Measurements from ENCODE around the gene NOTCH4. TPM values are rescaled to one million over a fixed set of nuclear protein-coding genes. Genes with fewer than 3 reads are reported as not detected.

The NOTCH4 gene
- total and polyA plus RNA-seq, 3 experiments from 2014 or later, result 0.71 to 1.4 (median 1.3) TPM

DNA sequence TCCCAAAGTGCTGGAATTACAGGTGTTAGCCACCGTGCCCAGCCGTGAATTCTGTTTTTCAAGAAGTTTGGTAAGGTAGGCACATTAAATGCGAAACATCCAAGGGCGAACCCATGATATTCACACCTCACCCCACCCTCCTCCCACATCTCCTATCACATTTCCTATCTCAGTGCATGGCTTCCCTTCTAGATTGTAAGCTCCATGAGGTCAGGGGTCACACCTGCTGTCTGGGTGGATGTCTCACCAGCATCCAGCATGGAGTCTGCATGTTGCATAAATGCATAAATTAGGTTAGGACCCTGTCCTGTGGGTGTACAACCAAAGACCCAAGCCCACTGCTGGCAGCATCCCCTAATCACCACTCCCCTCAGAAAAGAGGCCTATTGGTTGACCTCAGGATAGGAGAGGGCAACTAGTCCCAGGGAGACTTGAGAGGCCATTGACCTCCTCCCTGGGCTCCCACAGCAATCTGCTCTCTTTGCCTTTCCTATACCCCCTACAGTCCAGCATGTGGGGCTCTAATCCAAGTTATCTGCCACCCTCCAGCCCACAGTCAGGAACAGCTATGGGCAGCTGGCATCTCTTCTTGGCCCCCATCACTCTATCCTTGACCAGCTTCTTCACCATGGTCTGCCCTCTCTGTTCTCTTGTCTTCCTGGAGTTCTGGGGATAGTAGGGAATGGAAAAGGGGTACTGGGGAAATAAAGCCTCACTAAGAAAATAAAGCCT, 76.3 kb downstream of the NOTCH4 start:
- POLR2A ChIA-PET, result no interaction called here
- Mint-ChIP-seq H3K27ac (peak overlapping the region in 3 of 8 donors; percentile 5 to 90 (median 51)), H3K4me3 (peak overlapping the region in 3 of 7 donors; percentile 86 to 89 (median 86))

DNA sequence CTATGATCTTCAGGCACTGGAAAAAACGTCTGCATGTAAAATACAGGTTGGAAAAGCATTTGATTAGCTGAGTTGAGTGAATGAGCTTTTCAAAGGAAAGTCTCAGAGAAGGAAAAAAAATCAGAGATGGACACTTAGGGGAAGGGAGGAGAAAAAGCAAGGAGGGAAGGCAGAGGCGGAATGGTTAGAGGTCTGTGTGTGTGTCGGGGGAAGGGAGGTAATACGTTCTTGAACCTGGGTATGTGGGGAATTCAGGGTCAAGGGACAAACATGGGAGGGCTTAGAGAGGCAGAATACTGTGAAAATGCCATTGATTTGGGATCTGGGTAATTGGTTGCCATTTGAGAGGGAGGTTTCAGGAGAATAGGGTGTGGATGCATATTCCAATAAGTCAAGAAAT, 77.2 kb downstream of the NOTCH4 start:
- Mint-ChIP-seq H3K4me1 (peaks cover 23 to 38% (median 35%) of the 10 kb centered on the region in 3 donors), H3K9me3 (peaks cover 0 to 8% (median 0%) of the 10 kb centered on the region in 5 donors), H3K4me3 (no peak overlapping the region), H3K27ac (no peak overlapping the region), H3K36me3 (peaks cover 0 to 8% (median 0%) of the 10 kb centered on the region in 3 donors), H3K27me3 (peaks cover 29 to 51% of the 10 kb centered on the region in 2 donors)
- no peaks in the 10 kb centered on the region for H3K27me3 ChIP-seq (ENCODE audit: insufficient read depth, low read length, poor library complexity, severe bottlenecking)
- H3K4me3 ChIP-seq (ENCODE audit: low read length), result no peak overlapping the region
- H3K36me3 ChIP-seq (ENCODE audit: insufficient read depth, low read length), result no peaks in the 10 kb centered on the region
- POLR2A ChIA-PET, result no interaction called here
- H3K27ac ChIP-seq (ENCODE audit: low read depth, low read length), result no peak overlapping the region
- CTCF ChIA-PET, result no interaction called here
- no peak for DNase-seq
- H3K9me3 ChIP-seq (ENCODE audit: low read length), result no peaks in the 10 kb centered on the region
- H3K4me1 ChIP-seq (ENCODE audit: insufficient read depth, low read length), result no peaks in the 10 kb centered on the region

More for the DNA sequence above, 76.3 kb downstream of the NOTCH4 start:
- DNase-seq, result no peak
- peaks cover 26 to 43% (median 40%) of the 10 kb centered on the region in 3 donors for H3K4me1 Mint-ChIP-seq
- peaks cover 0 to 8% (median 0%) of the 10 kb centered on the region in 5 donors for H3K9me3 Mint-ChIP-seq
- H3K27ac ChIP-seq (ENCODE audit: low read depth, low read length), result no peak overlapping the region
- H3K4me3 ChIP-seq (ENCODE audit: low read length), result no peak overlapping the region
- H3K36me3 Mint-ChIP-seq, result peaks cover 0 to 8% (median 0%) of the 10 kb centered on the region in 3 donors
- peaks cover 29 to 47% of the 10 kb centered on the region in 2 donors for H3K27me3 Mint-ChIP-seq
- CTCF ChIA-PET, result interaction anchor here (0.6 to 2.0 kb wide), 5 partner anchors 9 to 600 kb away, joined by 3 to 9 read pairs (median 3); no protein-coding TSS in a partner anchor
- peaks cover 6% of the 10 kb centered on the region for H3K4me1 ChIP-seq (ENCODE audit: insufficient read depth, low read length)
- H3K27me3 ChIP-seq (ENCODE audit: insufficient read depth, low read length, poor library complexity, severe bottlenecking), result no peaks in the 10 kb centered on the region
- H3K9me3 ChIP-seq (ENCODE audit: low read length), result no peaks in the 10 kb centered on the region
- H3K36me3 ChIP-seq (ENCODE audit: insufficient read depth, low read length), result no peaks in the 10 kb centered on the region

DNA sequence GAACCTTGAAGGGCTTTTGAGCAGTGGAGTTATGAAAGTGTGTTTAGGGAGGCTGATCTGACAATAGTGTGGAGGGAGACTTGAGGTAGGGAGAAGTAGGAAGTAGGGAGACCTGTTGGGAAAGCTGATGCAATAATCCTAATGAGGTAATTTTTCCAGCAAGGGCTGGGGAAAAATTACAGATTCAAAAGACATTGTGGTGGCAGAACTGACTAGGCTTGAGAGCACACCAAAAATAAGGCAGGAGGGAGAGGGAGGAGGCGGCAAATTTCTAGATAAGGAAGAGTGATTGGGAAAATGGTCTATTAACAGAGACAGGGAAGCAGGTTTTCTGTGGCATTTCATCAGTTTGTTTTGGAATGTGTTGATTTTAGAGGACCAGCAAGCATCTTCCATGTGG, 77.6 kb downstream of the NOTCH4 start:
- ChIA-PET POLR2A (interaction anchor here (0.6 kb wide), 1 partner anchor 11 kb away, joined by 4 read pairs; no protein-coding TSS in a partner anchor), CTCF (no interaction called here)
- peaks cover 0 to 8% (median 0%) of the 10 kb centered on the region in 3 donors for H3K36me3 Mint-ChIP-seq
- no peak overlapping the region for H3K27ac ChIP-seq (ENCODE audit: low read depth, low read length)
- H3K9me3 ChIP-seq (ENCODE audit: low read length), result no peaks in the 10 kb centered on the region
- H3K4me3 Mint-ChIP-seq, result peak overlapping the region in 1 of 7 donors; percentile 0
- no peak overlapping the region for H3K4me3 ChIP-seq (ENCODE audit: low read length)
- H3K27me3 ChIP-seq (ENCODE audit: insufficient read depth, low read length, poor library complexity, severe bottlenecking), result no peaks in the 10 kb centered on the region
- no peaks in the 10 kb centered on the region for H3K4me1 ChIP-seq (ENCODE audit: insufficient read depth, low read length)
- H3K9me3 Mint-ChIP-seq, result peaks cover 0 to 8% (median 0%) of the 10 kb centered on the region in 5 donors
- no peaks in the 10 kb centered on the region for H3K36me3 ChIP-seq (ENCODE audit: insufficient read depth, low read length)
- no peak for DNase-seq
- peaks cover 28 to 53% of the 10 kb centered on the region in 2 donors for H3K27me3 Mint-ChIP-seq
- H3K4me1 Mint-ChIP-seq, result peaks cover 23 to 36% (median 33%) of the 10 kb centered on the region in 3 donors
- no peak overlapping the region for H3K27ac Mint-ChIP-seq

Other genes with a start within 250 kb of the NOTCH4 start
- gene C4A, start 242.0 kb downstream of the NOTCH4 start, total RNA-seq, result 1 to 10 TPM; 3.3 to 3.4 TPM
- gene C4A, start 242.0 kb downstream of the NOTCH4 start, polyA plus RNA-seq, result 0.40 TPM
- gene C4B, start 209.3 kb downstream of the NOTCH4 start, total RNA-seq, result 1 to 10 TPM; 2.2 to 3.7 TPM
- gene C4B, start 209.3 kb downstream of the NOTCH4 start, polyA plus RNA-seq, result 0.70 TPM
- gene CYP21A2, start 185.7 kb downstream of the NOTCH4 start, total RNA-seq, result under 1 TPM; 0.37 to 0.40 TPM
- gene CYP21A2, start 185.7 kb downstream of the NOTCH4 start, polyA plus RNA-seq, result not detected
- gene TNXB, start 114.7 kb downstream of the NOTCH4 start, total RNA-seq, result 1 to 10 TPM; 2.5 to 4.9 TPM
- not detected for gene TNXB, start 114.7 kb downstream of the NOTCH4 start, polyA plus RNA-seq
- gene ATF6B, start 95.8 kb downstream of the NOTCH4 start, total RNA-seq, result 10 to 100 TPM; 72.5 to 74.4 TPM
- gene ATF6B, start 95.8 kb downstream of the NOTCH4 start, polyA plus RNA-seq, result 20.7 TPM
- 1 to 10 TPM; 6.8 to 8.1 TPM for gene FKBPL, start 93.8 kb downstream of the NOTCH4 start, total RNA-seq
- gene FKBPL, start 93.8 kb downstream of the NOTCH4 start, polyA plus RNA-seq, result 2.3 TPM
- gene PRRT1, start 72.1 kb downstream of the NOTCH4 start, total RNA-seq, result under 1 TPM; 0.35 to 0.55 TPM
- gene PRRT1, start 72.1 kb downstream of the NOTCH4 start, polyA plus RNA-seq, result 0.72 TPM
- 10 to 100 TPM; 18.8 to 19.0 TPM for gene PPT2, start 69.9 kb downstream of the NOTCH4 start, total RNA-seq
- gene PPT2, start 69.9 kb downstream of the NOTCH4 start, polyA plus RNA-seq, result 10.0 TPM
- 1 to 10 TPM; 8.3 to 9.5 TPM for gene EGFL8, start 59.5 kb downstream of the NOTCH4 start, total RNA-seq
- not detected for gene EGFL8, start 59.5 kb downstream of the NOTCH4 start, polyA plus RNA-seq
- 10 to 100 TPM; 42.5 to 42.6 TPM for gene AGPAT1, start 48.0 kb downstream of the NOTCH4 start, total RNA-seq
- gene AGPAT1, start 48.0 kb downstream of the NOTCH4 start, polyA plus RNA-seq, result 23.5 TPM
- 10 to 100 TPM; 52.7 to 52.9 TPM for gene RNF5, start 45.7 kb downstream of the NOTCH4 start, total RNA-seq
- 110 TPM for gene RNF5, start 45.7 kb downstream of the NOTCH4 start, polyA plus RNA-seq
- 10 to 100 TPM; 11.9 to 12.5 TPM for gene AGER, start 39.8 kb downstream of the NOTCH4 start, total RNA-seq
- gene AGER, start 39.8 kb downstream of the NOTCH4 start, polyA plus RNA-seq, result not detected
- gene PBX2, start 33.9 kb downstream of the NOTCH4 start, total RNA-seq, result 10 to 100 TPM; 63.5 to 69.4 TPM
- gene PBX2, start 33.9 kb downstream of the NOTCH4 start, polyA plus RNA-seq, result 2.2 TPM
- 10 to 100 TPM; 82.0 to 89.5 TPM for gene GPSM3, start 31.4 kb downstream of the NOTCH4 start, total RNA-seq
- gene GPSM3, start 31.4 kb downstream of the NOTCH4 start, polyA plus RNA-seq, result 136 TPM
- gene TSBP1, start 147.8 kb upstream of the NOTCH4 start, total RNA-seq, result not detected
- not detected for gene TSBP1, start 147.8 kb upstream of the NOTCH4 start, polyA plus RNA-seq
- not detected for gene BTNL2, start 183.1 kb upstream of the NOTCH4 start, total RNA-seq
- gene BTNL2, start 183.1 kb upstream of the NOTCH4 start, polyA plus RNA-seq, result not detected
- gene HLA-DRA, start 215.8 kb upstream of the NOTCH4 start, total RNA-seq, result 10 to 100 TPM; 36.6 to 39.1 TPM
- 41.3 TPM for gene HLA-DRA, start 215.8 kb upstream of the NOTCH4 start, polyA plus RNA-seq

All from CD8-positive, alpha-beta memory T cell (primary cell).